RWPE2 (cell line): Measurements from ENCODE around the gene PTPRK.

ENCODE experiments used
- ATAC-seq: fragments of 200-7000 bp; cut with Tn5 transposase; 3 replicates; pipeline ENCODE4 v1.9.1; 2021; ENCODE audit warnings: low read depth
- DNase-seq: peaks from one replicate; pipeline ENCODE4 v3.0.0-alpha.2; 2020; ENCODE audit warnings: low spot score
- H3K27ac ChIP-seq: fragments of 450-650 bp; 2 replicates; pipeline ENCODE4 v1.5.1; 2017; ENCODE audit warnings: mild to moderate bottlenecking; ENCODE audit not compliant: poor library complexity, severe bottlenecking
- H3K27me3 ChIP-seq: fragments of 250-450 bp; sonication (Bioruptor Pico); 2 replicates; pipeline ENCODE4 v1.5.1; 2021; ENCODE audit warnings: mild to moderate bottlenecking, moderate library complexity; ENCODE audit not compliant: insufficient read depth, poor library complexity, severe bottlenecking
- H3K36me3 ChIP-seq: fragments of 250-450 bp; sonication (Bioruptor Pico); 2 replicates; pipeline ENCODE4 v1.5.1; 2020; ENCODE audit warnings: low read depth, mild to moderate bottlenecking, moderate library complexity
- H3K4me1 ChIP-seq: fragments of 250-450 bp; sonication (Bioruptor Pico); 2 replicates; pipeline ENCODE4 v1.5.1; 2021; ENCODE audit warnings: mild to moderate bottlenecking, moderate library complexity; ENCODE audit not compliant: insufficient read depth, poor library complexity, severe bottlenecking
- H3K4me3 ChIP-seq: fragments of 250-450 bp; sonication (Bioruptor Pico); 2 replicates; pipeline ENCODE4 v1.5.1; 2021; ENCODE audit warnings: mild to moderate bottlenecking, moderate library complexity; ENCODE audit not compliant: severe bottlenecking
- H3K9me3 ChIP-seq: fragments of 250-450 bp; sonication (Bioruptor Pico); 2 replicates; pipeline ENCODE4 v1.5.1; 2021; ENCODE audit warnings: mild to moderate bottlenecking, moderate library complexity; ENCODE audit not compliant: severe bottlenecking
- TF ChIP-seq, protein P1 (sequence below): fragments of 450-650 bp; IDR thresholded peaks from one replicate; pipeline ENCODE4 v1.5.1; 2017; ENCODE audit warnings: mild to moderate bottlenecking, moderate library complexity; ENCODE audit not compliant: poor library complexity, severe bottlenecking

PTPRK gene

DNA sequence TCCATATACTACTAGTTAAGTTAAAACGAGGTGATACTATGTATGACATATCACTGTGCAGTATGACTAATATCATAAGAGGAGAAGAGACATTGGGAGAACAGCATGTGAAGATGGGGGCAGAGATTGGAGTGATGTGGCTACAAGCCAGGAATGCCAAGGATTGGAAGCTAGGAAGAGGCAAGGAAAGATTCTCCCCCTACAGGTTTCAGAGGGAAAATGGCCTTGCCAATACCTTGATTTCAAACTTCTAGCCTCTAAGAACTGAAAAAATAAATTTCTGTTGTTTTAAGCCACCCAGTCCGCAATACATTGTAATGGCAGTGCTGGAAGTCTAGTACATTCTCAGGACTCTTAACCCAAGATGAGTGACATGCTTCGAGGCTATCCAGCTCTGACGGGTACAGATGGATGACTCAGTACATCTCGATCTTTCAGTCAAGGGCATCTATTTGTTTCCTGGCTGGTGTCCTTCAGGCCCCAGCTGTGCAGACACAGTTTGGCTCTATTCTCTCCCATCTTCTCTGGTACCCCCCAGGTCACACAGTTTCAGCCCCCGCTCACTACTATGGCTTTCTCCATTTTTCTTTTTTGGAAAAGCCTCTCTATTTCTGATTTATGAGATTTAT is 564.0 kb downstream of the PTPRK start:
- ATAC-seq (peak; percentile 14; the same call in 1 of the 3 replicates), DNase-seq (no peak)
- no peak overlapping the region for H3K4me3 ChIP-seq
- no peaks in the 10 kb centered on the region for H3K9me3 ChIP-seq
- H3K27me3 ChIP-seq = no peaks in the 10 kb centered on the region
- H3K36me3 ChIP-seq = no peaks in the 10 kb centered on the region
- H3K4me1 ChIP-seq = no peaks in the 10 kb centered on the region
- no peak overlapping the region for H3K27ac ChIP-seq
- TF ChIP-seq, protein P1, sequence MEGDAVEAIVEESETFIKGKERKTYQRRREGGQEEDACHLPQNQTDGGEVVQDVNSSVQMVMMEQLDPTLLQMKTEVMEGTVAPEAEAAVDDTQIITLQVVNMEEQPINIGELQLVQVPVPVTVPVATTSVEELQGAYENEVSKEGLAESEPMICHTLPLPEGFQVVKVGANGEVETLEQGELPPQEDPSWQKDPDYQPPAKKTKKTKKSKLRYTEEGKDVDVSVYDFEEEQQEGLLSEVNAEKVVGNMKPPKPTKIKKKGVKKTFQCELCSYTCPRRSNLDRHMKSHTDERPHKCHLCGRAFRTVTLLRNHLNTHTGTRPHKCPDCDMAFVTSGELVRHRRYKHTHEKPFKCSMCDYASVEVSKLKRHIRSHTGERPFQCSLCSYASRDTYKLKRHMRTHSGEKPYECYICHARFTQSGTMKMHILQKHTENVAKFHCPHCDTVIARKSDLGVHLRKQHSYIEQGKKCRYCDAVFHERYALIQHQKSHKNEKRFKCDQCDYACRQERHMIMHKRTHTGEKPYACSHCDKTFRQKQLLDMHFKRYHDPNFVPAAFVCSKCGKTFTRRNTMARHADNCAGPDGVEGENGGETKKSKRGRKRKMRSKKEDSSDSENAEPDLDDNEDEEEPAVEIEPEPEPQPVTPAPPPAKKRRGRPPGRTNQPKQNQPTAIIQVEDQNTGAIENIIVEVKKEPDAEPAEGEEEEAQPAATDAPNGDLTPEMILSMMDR = no peak

- H3K36me3 ChIP-seq = no peaks in the 10 kb centered on the region
- H3K4me3 ChIP-seq = no peak overlapping the region
- no peaks in the 10 kb centered on the region for H3K27me3 ChIP-seq
- no peak for ATAC-seq
- no peaks in the 10 kb centered on the region for H3K4me1 ChIP-seq
- H3K27ac ChIP-seq = no peak overlapping the region
- no peaks in the 10 kb centered on the region for H3K9me3 ChIP-seq
- TF ChIP-seq, protein P1 = no peak
- DNase-seq = no peak
Measured at GRCh38 chr6:127954082-127954481, 566.3 kb downstream of the PTPRK start.

DNA sequence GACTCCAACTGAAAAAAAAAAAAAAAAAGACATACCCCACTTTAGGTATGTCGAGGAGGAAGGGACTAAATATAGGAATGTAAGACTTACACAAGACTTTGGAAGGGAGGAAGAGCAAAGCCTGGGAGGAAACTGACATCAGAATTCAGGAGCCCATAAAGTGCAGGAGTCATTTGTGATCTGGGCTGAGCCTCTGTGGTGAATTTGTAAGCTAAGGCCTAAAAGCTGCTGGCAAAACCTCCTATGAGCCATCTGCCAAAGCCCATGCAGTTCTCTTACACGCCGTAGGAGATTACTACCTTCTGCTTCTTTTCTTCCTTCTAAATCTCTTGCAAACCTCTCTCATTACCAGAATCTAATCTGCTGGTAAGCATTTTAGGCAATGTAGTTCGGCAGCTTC is 567.6 kb downstream of the PTPRK start:
- Histone ChIP-seq H3K4me3 (no peak overlapping the region), H3K36me3 (no peaks in the 10 kb centered on the region), H3K9me3 (no peaks in the 10 kb centered on the region), H3K27ac (no peak overlapping the region), H3K4me1 (no peaks in the 10 kb centered on the region), H3K27me3 (no peaks in the 10 kb centered on the region)
- DNase-seq (no peak), ATAC-seq (no peak)
- TF ChIP-seq, protein P1 = no peak

DNA sequence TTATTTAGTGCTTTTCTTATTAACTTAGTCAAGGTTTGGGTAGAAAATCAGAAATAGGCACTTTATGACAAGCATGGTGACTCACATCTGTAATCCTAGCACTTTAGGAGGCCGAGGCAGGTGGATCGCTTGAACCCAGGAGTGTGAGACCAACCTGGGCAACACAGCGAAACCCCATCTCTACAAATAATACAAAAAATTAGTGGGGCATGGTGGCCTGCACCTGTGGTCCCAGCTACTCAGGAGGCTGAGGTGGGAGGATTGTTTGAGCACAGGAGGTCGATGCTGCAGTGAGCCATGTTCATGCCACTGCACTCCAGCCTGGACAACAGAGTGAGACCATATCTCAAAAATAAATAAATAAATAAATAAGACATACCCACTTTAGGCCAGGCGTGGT is 568.2 kb downstream of the PTPRK start:
- H3K36me3 ChIP-seq = no peaks in the 10 kb centered on the region
- no peak for ATAC-seq
- H3K4me3 ChIP-seq = no peak overlapping the region
- no peaks in the 10 kb centered on the region for H3K9me3 ChIP-seq
- DNase-seq = no peak
- H3K4me1 ChIP-seq = no peaks in the 10 kb centered on the region
- TF ChIP-seq, protein P1 = no peak
- H3K27me3 ChIP-seq = no peaks in the 10 kb centered on the region
- H3K27ac ChIP-seq = no peak overlapping the region

- Histone ChIP-seq H3K4me3 (no peak overlapping the region), H3K36me3 (no peaks in the 10 kb centered on the region), H3K9me3 (no peaks in the 10 kb centered on the region), H3K27ac (no peak overlapping the region), H3K4me1 (no peaks in the 10 kb centered on the region), H3K27me3 (no peaks in the 10 kb centered on the region)
- no peak for DNase-seq
- TF ChIP-seq, protein P1 = no peak
- no peak for ATAC-seq
Measured at GRCh38 chr6:127951172-127951917, 569.1 kb downstream of the PTPRK start.
